SK-N-SH (cell line): ENCODE data around the gene KLHL30. TPM values are rescaled to one million over a fixed set of nuclear protein-coding genes. Genes with fewer than 3 reads are reported as not detected.

Experiments
- CTCF ChIA-PET: fragments of 300-600, 350-600 bp; formaldehyde crosslinking; extraction: SDS; loops from one replicate; lab custom pipeline; 2021; lab: Yijun Ruan, JAX
- POLR2A ChIA-PET: fragments of 350-600 bp; sonication (Branson Sonifier 250); formaldehyde crosslinking; extraction: SDS; loops from one replicate; lab custom pipeline; 2020; ENCODE audit warnings: antibody characterized with exemption, inconsistent platforms; lab: Yijun Ruan, JAX
- DNase-seq: peaks from one replicate; pipeline ENCODE4 v3.0.0; 2012
- H2AFZ ChIP-seq: fragments of 200-600 bp; sonication (generic); 2 replicates; pipeline ENCODE4 v1.8.1; 2016; ENCODE audit warnings: antibody characterized with exemption, mild to moderate bottlenecking, low read depth
- H3F3A ChIP-seq: fragments of 200-600 bp; sonication (generic); replicated peaks from 2 replicates; pipeline ENCODE3; 2016; ENCODE audit warnings: antibody characterized with exemption, mild to moderate bottlenecking; ENCODE audit not compliant: insufficient read depth
- H3K27ac ChIP-seq, 2 experiments: fragments of 200-500 bp in 1 of 2; fragments of 200-600 bp in 1 of 2; sonication (Bioruptor generic) in 1 of 2; sonication (generic), shearing (Covaris generic) in 1 of 2; 2 replicates each; pipeline versions ENCODE4 v1.5.1 to v1.6.1; 2014 to 2016; ENCODE audit warnings: low read depth in 2 of 2, inconsistent platforms in 1 of 2, low read length in 1 of 2, mild to moderate bottlenecking in 1 of 2, mixed read lengths in 1 of 2
- H3K27me3 ChIP-seq: fragments of 200-600 bp; sonication (generic), shearing (Covaris generic); 2 replicates; pipeline ENCODE4 v1.6.1; 2016; ENCODE audit warnings: mixed run types; ENCODE audit not compliant: insufficient read depth
- H3K36me3 ChIP-seq, 2 experiments: fragments of 200-500 bp in 1 of 2; fragments of 200-600 bp in 1 of 2; sonication (Bioruptor generic) in 1 of 2; sonication (generic) in 1 of 2; replicated peaks in 1 of 2; 2 replicates each; pipeline versions ENCODE3 to v1.5.1; 2014 to 2016; ENCODE audit warnings: low read length in 1 of 2, mild to moderate bottlenecking in 1 of 2; ENCODE audit not compliant: insufficient read depth in 2 of 2, control insufficient read depth in 1 of 2
- H3K4me1 ChIP-seq, 2 experiments: fragments of 200-500 bp in 1 of 2; fragments of 200-600 bp in 1 of 2; sonication (Bioruptor generic) in 1 of 2; sonication (generic), shearing (Covaris generic) in 1 of 2; 2 replicates each; pipeline versions ENCODE4 v1.5.1 to v1.6.1; 2014 to 2016; ENCODE audit warnings: low read depth in 1 of 2, low read length in 1 of 2, mixed run types in 1 of 2; ENCODE audit not compliant: insufficient read depth in 2 of 2, control insufficient read depth in 1 of 2
- H3K4me2 ChIP-seq: fragments of 200-600 bp; sonication (generic), shearing (Covaris generic); 2 replicates; pipeline ENCODE4 v1.6.1; 2017; ENCODE audit warnings: mixed run types
- H3K4me3 ChIP-seq, 2 experiments: fragments of 200-500 bp in 1 of 2; fragments of 200-600 bp in 1 of 2; sonication (Bioruptor generic) in 1 of 2; sonication (generic), shearing (Covaris generic) in 1 of 2; 2 replicates each; pipeline versions ENCODE4 v1.5.1 to v1.8.1; 2014 to 2016; ENCODE audit warnings: low read depth in 2 of 2, inconsistent platforms in 1 of 2, low read length in 1 of 2, mild to moderate bottlenecking in 1 of 2, mixed read lengths in 1 of 2, moderate library complexity in 1 of 2
- H3K79me2 ChIP-seq: fragments of 200-600 bp; sonication (generic); 2 replicates; pipeline ENCODE4 v1.8.1; 2017; ENCODE audit warnings: mild to moderate bottlenecking; ENCODE audit not compliant: insufficient read depth
- H3K9ac ChIP-seq: fragments of 200-600 bp; sonication (generic); 2 replicates; pipeline ENCODE4 v1.6.1; 2017; ENCODE audit warnings: mixed run types
- H3K9me2 ChIP-seq: fragments of 200-600 bp; sonication (generic); 2 replicates; pipeline ENCODE4 v1.6.1; 2017; ENCODE audit warnings: mixed run types
- H3K9me3 ChIP-seq: fragments of 200-600 bp; sonication (generic); 2 replicates; pipeline ENCODE4 v1.6.1; 2017; ENCODE audit warnings: mixed run types, mild to moderate bottlenecking, moderate library complexity
- H4K20me1 ChIP-seq: fragments of 200-600 bp; sonication (generic); 2 replicates; pipeline ENCODE4 v1.6.1; 2017; ENCODE audit warnings: mild to moderate bottlenecking, mixed run types; ENCODE audit not compliant: insufficient read depth
- CTCF ChIP-seq: fragments of 200-600 bp; sonication (generic); IDR thresholded peaks from 2 replicates; pipeline ENCODE4 v1.6.1; 2017; ENCODE audit warnings: antibody characterized with exemption, mild to moderate bottlenecking, moderate library complexity
- FOSL2 ChIP-seq: IDR thresholded peaks from 2 replicates; pipeline ENCODE4 v1.4.0; 2012; ENCODE audit warnings: low read depth, mild to moderate bottlenecking, moderate library complexity, borderline replicate concordance
- FOXJ3 ChIP-seq: sonication (generic); formaldehyde crosslinking; IDR thresholded peaks from 2 replicates; pipeline ENCODE4 v1.5.1; 2020; ENCODE audit warnings: mild to moderate bottlenecking, missing genetic modification reagents
- FOXM1 ChIP-seq: IDR thresholded peaks from 2 replicates; pipeline ENCODE4 v1.4.0; 2012; ENCODE audit warnings: low read depth, mild to moderate bottlenecking
- GABPA ChIP-seq: IDR thresholded peaks from 2 replicates; pipeline ENCODE4 v1.4.0; 2012; ENCODE audit warnings: low read depth, mild to moderate bottlenecking
- MXI1 ChIP-seq: IDR thresholded peaks from 2 replicates; pipeline ENCODE4 v1.6.1; 2012; ENCODE audit warnings: mild to moderate bottlenecking, low read depth, low read length, improper control_type of control experiment
- NFIC ChIP-seq: IDR thresholded peaks from 2 replicates; pipeline ENCODE4 v1.4.0; 2012; ENCODE audit warnings: borderline replicate concordance
- NRF1 ChIP-seq: IDR thresholded peaks from 2 replicates; pipeline ENCODE4 v1.6.1; 2012; ENCODE audit warnings: low read depth, mild to moderate bottlenecking, low read length
- POLR2AphosphoS5 ChIP-seq: IDR thresholded peaks from 2 replicates; pipeline ENCODE4 v1.6.1; 2012; ENCODE audit warnings: low read depth, low read length
- RAD21 ChIP-seq: IDR thresholded peaks from 2 replicates; pipeline ENCODE4 v1.6.1; 2012; ENCODE audit warnings: mild to moderate bottlenecking, low read length
- RFX5 ChIP-seq: IDR thresholded peaks from 2 replicates; pipeline ENCODE4 v1.6.1; 2012; ENCODE audit warnings: mild to moderate bottlenecking, improper control_type of control experiment, low read length
- RXRA ChIP-seq: IDR thresholded peaks from 2 replicates; pipeline ENCODE4 v1.4.0; 2012; ENCODE audit warnings: low read depth, mild to moderate bottlenecking, borderline replicate concordance
- TCF12 ChIP-seq: IDR thresholded peaks from 2 replicates; pipeline ENCODE4 v1.4.0; 2012
- USF2 ChIP-seq: fragments of 150-350 bp; IDR thresholded peaks from 2 replicates; pipeline ENCODE4 v1.6.1; 2017; ENCODE audit warnings: antibody characterized with exemption, low read length, low read depth, borderline replicate concordance
- WGBS: methylation state at CpG from one replicate; pipeline ENCODE4 v1.1.6; 2017; ENCODE audit warnings: low lambda C conversion rate; 5-methylcytosine and 5-hydroxymethylcytosine counted together
- polyA plus RNA-seq, 3 experiments: library from polyadenylated mRNA; depleted of rRNA; stranded (reverse); fragments of >200 nt; gene quantifications; 2 replicates each; pipeline ENCODE4 v1.2.3, GENCODE V29; 2012
- TF ChIP-seq, protein P1 (sequence below): fragments of 150-350 bp; IDR thresholded peaks from 2 replicates; pipeline ENCODE4 v1.6.1; 2016; ENCODE audit warnings: mild to moderate bottlenecking, low read depth, low read length
- TF ChIP-seq, protein P2 (sequence below): IDR thresholded peaks from 2 replicates; pipeline ENCODE4 v1.4.0; 2012; ENCODE audit warnings: low read depth, borderline replicate concordance

The KLHL30 gene
- polyA plus RNA-seq, 1 of the 3 experiments (the other 2 are of a cell fraction), result not detected

GRCh38 chr2:238105506-238106338 is 32.7 kb upstream of the KLHL30 start:
- ChIA-PET POLR2A (interaction anchor here (1.0 kb wide), 1 partner anchor 12 kb away, joined by 3 read pairs; no protein-coding TSS in a partner anchor), CTCF (interaction anchor here (1.1 to 1.3 kb wide), 3 partner anchors 29 to 247 kb away, joined by 3 to 4 read pairs (median 3); no protein-coding TSS in a partner anchor)
- Histone ChIP-seq H3F3A (no peaks in the 10 kb centered on the region), H3K9me3 (no peaks in the 10 kb centered on the region), H3K27me3 (no peaks in the 10 kb centered on the region), H3K79me2 (no peaks in the 10 kb centered on the region), H3K27ac (no peak overlapping the region), H3K36me3 (no peaks in the 10 kb centered on the region), H3K4me2 (no peak overlapping the region), H2AFZ (no peak overlapping the region), H4K20me1 (no peaks in the 10 kb centered on the region), H3K4me1 (peaks cover 0 to 12% of the 10 kb centered on the region in 2 experiments; a peak in 1 of 4 replicates), H3K9me2 (no peaks in the 10 kb centered on the region), H3K4me3 (no peak overlapping the region), H3K9ac (no peak overlapping the region)
- WGBS, result 82% methylated on average over 19 of the region's 28 CpGs
- TF ChIP-seq RFX5, result no peak
- peak; percentile 41 for DNase-seq

GRCh38 chr2:238106339-238106697 is 32.1 kb upstream of the KLHL30 start:
- H3K4me1 ChIP-seq, result peaks cover 0 to 12% of the 10 kb centered on the region in 2 experiments; a peak in 1 of 4 replicates
- H3K9me2 ChIP-seq, result no peaks in the 10 kb centered on the region
- H3K9ac ChIP-seq, result no peak overlapping the region
- WGBS, result 79% methylated on average over 7 of the region's 13 CpGs
- POLR2A ChIA-PET, result no interaction called here
- H3F3A ChIP-seq, result no peaks in the 10 kb centered on the region
- H3K79me2 ChIP-seq, result no peaks in the 10 kb centered on the region
- no peaks in the 10 kb centered on the region for H3K36me3 ChIP-seq
- no peaks in the 10 kb centered on the region for H3K27me3 ChIP-seq
- TF ChIP-seq NFIC (no peak), RFX5 (no peak), MXI1 (no peak), FOXM1 (no peak), RAD21 (no peak), POLR2AphosphoS5 (no peak), USF2 (no peak), RXRA (no peak), CTCF (no peak), TCF12 (no peak), GABPA (no peak), NRF1 (no peak), FOXJ3 (CRISPR knock-in tag) (no peak), FOSL2 (no peak)
- TF ChIP-seq, protein P1, sequence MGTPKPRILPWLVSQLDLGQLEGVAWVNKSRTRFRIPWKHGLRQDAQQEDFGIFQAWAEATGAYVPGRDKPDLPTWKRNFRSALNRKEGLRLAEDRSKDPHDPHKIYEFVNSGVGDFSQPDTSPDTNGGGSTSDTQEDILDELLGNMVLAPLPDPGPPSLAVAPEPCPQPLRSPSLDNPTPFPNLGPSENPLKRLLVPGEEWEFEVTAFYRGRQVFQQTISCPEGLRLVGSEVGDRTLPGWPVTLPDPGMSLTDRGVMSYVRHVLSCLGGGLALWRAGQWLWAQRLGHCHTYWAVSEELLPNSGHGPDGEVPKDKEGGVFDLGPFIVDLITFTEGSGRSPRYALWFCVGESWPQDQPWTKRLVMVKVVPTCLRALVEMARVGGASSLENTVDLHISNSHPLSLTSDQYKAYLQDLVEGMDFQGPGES, result no peak
- TF ChIP-seq, protein P2, sequence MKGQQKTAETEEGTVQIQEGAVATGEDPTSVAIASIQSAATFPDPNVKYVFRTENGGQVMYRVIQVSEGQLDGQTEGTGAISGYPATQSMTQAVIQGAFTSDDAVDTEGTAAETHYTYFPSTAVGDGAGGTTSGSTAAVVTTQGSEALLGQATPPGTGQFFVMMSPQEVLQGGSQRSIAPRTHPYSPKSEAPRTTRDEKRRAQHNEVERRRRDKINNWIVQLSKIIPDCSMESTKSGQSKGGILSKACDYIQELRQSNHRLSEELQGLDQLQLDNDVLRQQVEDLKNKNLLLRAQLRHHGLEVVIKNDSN, result no peak
- H3K4me2 ChIP-seq, result no peak overlapping the region
- no peak overlapping the region for H3K4me3 ChIP-seq
- no peaks in the 10 kb centered on the region for H4K20me1 ChIP-seq
- H3K27ac ChIP-seq, result no peak overlapping the region
- no peak overlapping the region for H2AFZ ChIP-seq
- peak; percentile 45 for DNase-seq
- CTCF ChIA-PET, result interaction anchor here (1.1 to 1.3 kb wide), 3 partner anchors 28 to 248 kb away, joined by 3 to 4 read pairs (median 3); no protein-coding TSS in a partner anchor
- no peaks in the 10 kb centered on the region for H3K9me3 ChIP-seq
